HG03025 (cell line): ENCODE measurements around the gene SARS1.
"Not testable (repeated sequence)": the region's sequence is repeated elsewhere in the genome, so short reads cannot be mapped to it uniquely, and the experiment has no call there.

ENCODE experiments used
- ATAC-seq: cut with Tn5 transposase; IDR thresholded peaks from one replicate; pipeline ENCODE4 v1.9.1; 2021; ENCODE audit warnings: mild to moderate bottlenecking, moderate library complexity; ENCODE audit not compliant: unreplicated experiment, low FRiP score

SARS1 gene

GRCh38 chr1:109271458-109271857 lies 57.7 kb downstream of the SARS1 start:
- no peak for ATAC-seq

- no peak for ATAC-seq
Measured at GRCh38 chr1:109272021-109272799, 58.5 kb downstream of the SARS1 start.

- ATAC-seq = no peak
Measured at GRCh38 chr1:109272831-109273547, 59.3 kb downstream of the SARS1 start.

- no peak for ATAC-seq
Measured at GRCh38 chr1:109273570-109274288, 60.0 kb downstream of the SARS1 start.

GRCh38 chr1:109274533-109275476 lies 61.1 kb downstream of the SARS1 start:
- ATAC-seq = no peak

GRCh38 chr1:109275706-109276345 lies 62.1 kb downstream of the SARS1 start:
- no peak for ATAC-seq

- ATAC-seq = peak; percentile 64
Measured at GRCh38 chr1:109277434-109278204, 63.9 kb downstream of the SARS1 start.

GRCh38 chr1:109279615-109280278 lies 66.0 kb downstream of the SARS1 start:
- ATAC-seq = no peak

GRCh38 chr1:109280862-109281261 lies 67.1 kb downstream of the SARS1 start:
- no peak for ATAC-seq

GRCh38 chr1:109281680-109282496 lies 68.2 kb downstream of the SARS1 start:
- no peak for ATAC-seq

- ATAC-seq = no peak
Measured at GRCh38 chr1:109282497-109282951, 68.8 kb downstream of the SARS1 start.

- ATAC-seq = peak; percentile 88
Measured at GRCh38 chr1:109282952-109283747, 69.4 kb downstream of the SARS1 start, which contains the start of gene PSRC1. Gene PSRC1 (minus strand): TSS chr1:109283145.

- ATAC-seq = peak; percentile 29
Measured at GRCh38 chr1:109283748-109284600, 70.3 kb downstream of the SARS1 start.

GRCh38 chr1:109286762-109287161 lies 73.0 kb downstream of the SARS1 start:
- ATAC-seq = not testable (repeated sequence)
